Activated naive CD4-positive, alpha-beta T cell treated with Interleukin-2 at 50 U/mL for 16 hours (primary cell): ENCODE results near the gene A3GALT2.

Experiments
- DNase-seq: peaks from one replicate; pipeline ENCODE4 v3.0.0-alpha.2; 2020

A3GALT2 gene

DNA sequence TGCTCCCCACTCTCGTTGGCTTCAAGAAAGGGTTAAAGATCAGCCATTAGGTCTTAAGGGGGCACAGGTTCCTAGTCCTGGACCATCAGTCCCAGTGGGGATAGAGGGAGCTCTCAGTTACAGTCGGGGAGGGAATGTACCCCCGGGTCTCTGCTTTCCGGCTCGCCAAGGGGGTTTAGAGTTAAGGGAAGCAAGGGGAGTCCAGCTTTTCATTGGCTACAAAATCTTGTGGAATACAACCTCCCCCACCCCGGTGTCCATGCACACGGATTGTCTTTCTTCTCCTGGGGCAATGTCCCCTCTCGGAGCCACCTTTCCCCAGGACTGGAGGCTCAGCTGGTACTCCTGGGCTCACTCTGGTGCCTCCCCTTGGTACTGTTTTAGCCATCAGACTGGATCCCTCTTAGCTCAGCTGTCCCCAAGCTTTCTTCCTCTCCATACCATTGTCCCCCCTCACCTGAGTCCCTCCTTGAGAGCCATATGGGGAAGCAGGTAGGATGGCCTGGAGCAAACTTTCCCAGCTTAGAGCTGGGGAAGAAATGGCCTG, at the start of gene A3GALT2:
Gene A3GALT2, minus strand, starts transcription at position 480 of the 547 bp plus-strand sequence. Its CDS starts 0 bp downstream, at position 480.
- no peak for DNase-seq

DNA sequence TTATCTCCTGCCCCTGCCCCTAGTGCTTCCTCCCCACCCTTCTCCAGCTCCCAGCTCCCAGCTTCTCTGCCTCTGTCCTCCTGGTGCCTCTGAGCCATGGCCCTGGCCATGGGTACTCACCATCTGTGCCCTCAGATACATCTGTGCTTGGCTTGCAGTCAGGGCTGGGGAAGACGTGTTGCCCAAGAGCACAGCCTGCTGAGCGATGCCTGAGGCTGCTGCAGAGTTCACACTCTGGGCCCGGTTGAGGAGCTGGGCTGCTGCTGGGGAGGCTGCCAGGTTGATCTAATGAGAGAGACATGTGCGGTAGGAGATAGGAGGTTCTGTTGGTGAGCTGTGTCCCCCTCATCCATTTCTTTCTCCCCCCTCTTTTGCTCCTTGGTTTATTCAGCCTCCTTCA, 49.4 kb upstream of the A3GALT2 start:
- no peak for DNase-seq

DNA sequence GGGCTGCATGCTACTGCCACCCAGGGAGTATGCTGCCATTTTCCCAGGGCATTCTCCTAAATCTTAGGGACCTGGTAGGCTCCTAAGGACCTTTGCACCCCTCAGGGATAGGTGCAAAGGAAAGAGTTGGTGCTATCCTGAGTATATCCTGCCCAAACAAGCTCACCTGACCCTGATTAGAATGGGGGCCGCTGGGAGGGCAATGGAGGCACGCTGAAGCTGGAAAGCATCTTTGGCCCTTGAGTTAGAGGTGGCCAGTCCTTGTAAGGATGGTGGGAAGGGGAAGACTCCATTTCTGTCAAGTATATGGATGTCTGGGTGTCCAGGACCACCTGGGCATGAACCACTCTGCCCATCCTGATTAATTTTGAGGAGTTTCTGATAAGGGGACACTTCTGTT, 48.9 kb upstream of the A3GALT2 start:
- no peak for DNase-seq

DNA sequence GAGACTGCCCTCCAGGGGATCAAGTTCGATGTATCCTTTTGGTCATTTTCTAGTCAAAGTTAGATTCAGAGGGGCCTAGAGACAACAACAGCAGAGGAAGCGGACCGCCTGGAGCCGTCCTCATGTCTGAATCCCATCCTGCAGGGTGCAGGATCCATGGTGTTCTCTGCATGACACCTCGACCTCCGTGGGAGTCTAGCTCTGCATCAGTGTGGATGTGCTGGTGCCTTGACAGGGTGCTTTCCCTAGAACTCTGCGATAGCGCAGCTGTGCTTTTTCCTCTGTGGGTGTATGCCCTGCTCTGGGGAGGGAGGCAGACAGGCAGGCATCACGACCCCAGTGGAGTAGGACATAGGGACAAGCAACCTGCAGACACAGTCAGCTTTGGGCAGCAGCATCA, 48.2 kb upstream of the A3GALT2 start:
- no peak for DNase-seq

DNA sequence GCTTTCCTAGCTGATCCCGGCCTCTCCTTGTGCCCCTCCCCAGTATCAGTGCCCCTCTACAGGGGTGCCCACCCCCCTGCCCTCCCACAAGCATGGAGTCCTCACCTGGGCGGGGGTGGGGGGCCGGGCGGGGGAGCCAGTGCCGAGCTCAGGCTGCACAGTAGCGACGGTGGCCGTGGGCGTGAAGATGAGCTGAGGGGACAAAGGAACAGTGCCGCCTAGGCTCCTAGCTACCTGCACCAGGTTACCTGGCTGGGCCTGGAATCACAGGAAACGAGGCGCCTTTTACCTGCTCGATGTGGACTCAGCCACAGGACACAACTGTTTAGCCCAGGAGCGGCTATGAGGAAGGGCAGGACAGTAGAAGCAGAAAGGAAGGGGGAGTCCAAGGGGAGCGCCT, 47.5 kb upstream of the A3GALT2 start:
- no peak for DNase-seq

DNA sequence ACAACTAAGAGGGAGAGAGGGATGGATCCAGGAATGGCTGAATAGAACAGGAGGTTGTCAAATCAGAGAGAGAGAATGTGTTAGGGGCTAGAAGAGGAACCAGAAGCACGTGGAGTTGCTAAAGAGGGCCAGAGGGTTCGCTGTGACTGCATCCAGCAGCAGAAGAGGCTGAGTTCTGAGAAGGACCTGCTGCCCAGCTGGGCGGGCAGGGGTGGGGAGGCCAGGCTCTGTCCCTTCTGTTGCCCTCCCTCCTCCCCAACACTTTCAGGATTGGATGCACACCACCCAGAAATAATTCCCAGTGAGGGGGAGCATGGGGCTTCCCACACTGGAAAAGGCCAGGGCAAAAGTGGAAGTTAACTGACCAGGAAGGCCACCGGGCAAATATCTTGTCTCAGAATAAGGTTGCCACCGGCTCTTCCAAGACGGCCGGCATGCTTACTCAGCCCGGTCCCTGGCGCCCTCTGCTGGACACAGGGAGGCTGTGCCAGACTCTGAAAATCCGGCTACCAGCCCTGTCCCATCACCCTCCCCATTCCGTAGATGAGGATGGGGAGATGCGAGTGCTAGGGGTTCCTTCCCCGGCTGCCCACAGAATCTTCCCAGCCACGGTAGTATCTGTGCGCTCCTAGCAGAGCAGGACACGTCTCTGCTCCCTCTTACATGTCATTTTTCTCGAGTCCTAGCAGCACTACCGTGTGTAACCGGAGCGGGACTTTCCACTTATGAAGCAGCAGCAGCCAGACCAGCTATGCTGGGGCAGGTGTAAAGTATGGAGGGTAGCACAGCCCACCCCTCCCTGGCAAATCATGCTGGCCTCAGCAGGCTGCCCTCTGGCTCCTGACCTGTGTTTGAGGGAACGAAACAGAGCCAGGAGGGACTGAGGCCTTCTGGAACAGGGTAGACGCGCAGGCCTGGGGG, 46.8 kb upstream of the A3GALT2 start:
- DNase-seq: peak; percentile 85

DNA sequence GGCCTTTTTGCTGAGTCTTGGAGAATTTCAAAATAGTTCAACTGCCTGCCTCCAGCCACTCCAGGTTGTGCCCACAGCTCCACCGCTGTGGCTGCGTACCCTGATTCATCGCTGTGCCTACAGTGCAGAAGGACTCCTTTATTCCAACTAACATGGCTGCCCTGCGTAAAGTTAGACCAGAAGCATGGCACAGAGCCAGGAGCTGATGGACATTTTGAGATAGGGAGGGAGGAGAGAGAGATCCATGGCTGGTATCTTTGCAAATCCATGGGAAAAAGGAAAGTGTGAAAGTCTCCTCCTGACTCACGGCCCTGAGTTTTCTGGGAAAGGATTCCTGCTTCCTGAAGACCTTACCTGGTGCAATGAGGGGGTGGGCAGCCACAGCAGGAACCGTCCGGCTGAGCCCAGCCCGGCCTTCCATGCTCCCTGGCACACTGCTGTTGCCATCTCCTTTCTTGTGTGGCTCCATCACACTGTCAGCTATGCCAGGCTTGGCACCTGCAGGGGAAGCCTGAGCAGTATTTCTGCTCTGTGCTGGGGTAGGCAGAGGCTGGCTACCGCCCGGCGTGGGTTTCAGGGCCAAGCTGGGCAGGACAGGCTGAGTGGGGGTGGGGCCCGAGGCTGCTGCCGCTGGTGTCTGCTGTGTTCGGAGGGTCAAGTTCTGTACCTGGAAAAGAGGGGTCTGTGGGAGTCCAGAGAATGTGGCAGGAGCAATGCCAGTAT, 46.0 kb upstream of the A3GALT2 start:
- DNase-seq: no peak

DNA sequence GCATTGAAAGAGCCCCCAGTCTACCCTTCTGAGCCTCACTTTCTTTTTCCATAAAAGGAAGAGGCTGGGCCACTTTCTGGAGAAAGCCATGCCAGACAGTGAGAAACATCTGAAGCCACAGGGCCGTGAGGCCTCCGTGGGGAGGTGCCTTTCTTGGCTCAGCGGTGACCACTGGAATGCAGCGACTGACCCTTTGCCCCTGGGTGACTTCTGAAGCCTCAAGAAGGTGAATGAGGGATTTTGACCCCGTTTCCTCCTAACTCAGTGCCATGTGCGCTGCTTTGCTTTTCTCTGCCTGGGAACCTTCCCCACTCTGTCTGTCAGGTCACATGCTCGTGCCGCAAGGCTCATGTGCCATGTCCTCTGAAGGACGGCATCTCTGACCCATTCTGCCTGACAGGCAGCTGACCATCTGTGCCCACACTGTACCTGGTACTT, 44.7 kb upstream of the A3GALT2 start:
- no peak for DNase-seq

DNA sequence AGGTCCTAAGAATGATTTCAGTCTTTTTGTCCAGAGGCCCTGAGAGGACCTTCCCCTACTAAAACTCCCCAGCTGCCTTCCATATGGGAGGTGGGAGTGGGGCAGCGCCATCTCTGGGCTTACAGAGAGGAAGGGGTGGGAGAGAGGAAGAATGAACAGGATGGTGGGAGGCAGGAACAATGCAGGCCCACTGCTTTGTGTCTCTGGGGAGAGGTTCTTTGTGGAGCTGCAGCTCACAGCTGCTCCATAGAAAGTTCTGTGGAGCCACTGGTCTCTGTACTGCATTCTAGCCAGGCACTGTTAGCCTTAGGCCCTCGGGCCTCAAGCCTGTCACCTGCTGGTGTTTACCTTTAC, 43.6 kb upstream of the A3GALT2 start:
- no peak for DNase-seq

DNA sequence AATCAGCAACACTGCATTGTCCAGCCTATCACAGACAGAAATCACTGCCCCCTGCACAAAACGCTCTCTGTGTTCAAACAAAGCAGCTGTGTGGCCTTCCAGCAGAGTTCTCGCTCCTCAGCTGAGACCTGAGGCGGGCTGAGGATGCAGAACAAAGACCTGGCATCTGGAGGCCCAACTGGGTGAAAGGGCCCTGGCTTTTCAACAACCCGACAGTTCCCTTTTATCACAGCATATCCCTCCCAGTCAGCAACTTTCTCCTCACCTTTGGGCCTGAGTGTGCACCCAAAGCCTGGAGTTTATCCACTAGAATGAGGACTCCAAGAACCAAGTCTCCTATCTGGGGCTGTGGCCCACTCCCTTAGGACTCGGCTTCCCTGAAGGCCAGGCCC, 42.6 kb upstream of the A3GALT2 start:
- no peak for DNase-seq

DNA sequence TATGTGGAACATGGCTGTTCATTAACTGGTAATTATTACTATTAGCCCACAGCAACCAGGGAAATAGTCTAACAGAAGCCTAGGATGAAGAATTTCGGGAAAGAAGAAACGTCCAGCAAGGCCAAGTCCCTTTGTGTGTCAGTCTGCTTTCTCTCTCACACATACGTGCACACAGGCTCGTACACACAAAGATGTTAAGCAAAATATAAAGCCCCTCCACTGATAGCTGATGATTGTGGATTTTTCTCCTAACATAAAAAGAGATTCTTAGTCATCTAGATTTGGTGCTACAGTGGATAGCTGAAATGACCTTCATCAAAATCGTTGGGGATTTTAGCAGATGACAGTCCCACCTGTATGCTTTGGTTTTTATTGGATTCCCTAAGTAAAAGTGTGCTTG, 42.1 kb upstream of the A3GALT2 start:
- no peak for DNase-seq

DNA sequence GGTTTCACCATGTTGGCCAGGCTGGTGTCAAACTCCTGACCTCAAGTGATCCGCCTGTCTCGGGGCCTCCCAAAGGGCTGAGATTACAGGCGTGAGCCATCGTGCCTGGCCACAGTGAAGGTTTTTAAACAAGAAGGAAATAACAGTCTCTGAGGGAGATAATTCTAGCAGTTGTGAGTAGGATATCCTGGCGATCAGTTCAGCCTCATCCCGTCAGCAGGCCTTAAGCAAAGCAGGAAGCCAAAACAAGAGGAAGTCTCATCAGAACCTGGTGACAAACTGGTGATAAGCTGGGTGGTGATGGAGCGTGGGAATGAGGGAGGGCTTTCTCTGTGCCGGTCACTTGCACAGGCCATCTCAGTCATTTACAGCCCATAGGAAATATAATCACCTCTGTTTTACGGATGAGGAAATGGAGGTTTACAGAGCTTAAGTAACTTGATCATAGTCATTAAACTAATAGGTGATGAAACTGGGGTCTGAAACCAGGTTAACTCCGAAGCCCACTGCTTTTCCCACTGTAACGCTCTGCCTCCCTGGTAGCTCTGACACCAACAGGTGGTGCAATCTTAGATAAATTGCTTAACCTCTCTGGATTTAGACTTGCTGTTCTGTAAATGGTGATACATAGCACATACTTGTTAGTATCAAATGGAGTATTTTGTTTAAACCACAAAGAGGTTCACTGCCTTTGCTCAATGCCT, 40.8 kb upstream of the A3GALT2 start:
- DNase-seq: no peak

DNA sequence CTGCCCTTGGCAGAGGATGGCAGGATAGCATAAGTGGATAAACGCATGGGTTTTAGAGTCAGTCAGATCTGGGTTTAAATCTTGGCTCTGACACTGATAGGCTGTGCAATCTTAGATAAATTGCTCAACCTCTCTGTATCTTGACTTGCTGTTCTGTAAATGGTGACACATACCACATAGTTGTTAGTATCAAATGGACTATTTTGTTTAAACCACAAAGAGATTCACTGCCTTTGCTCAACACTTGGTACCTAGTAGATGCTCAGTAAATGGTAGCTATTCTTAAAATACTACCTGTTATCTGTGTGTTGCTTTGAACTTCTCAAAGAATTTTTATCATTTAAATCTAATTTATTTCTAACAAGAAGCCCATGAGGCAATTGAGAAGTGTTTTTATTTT, 39.5 kb upstream of the A3GALT2 start:
- DNase-seq: no peak

DNA sequence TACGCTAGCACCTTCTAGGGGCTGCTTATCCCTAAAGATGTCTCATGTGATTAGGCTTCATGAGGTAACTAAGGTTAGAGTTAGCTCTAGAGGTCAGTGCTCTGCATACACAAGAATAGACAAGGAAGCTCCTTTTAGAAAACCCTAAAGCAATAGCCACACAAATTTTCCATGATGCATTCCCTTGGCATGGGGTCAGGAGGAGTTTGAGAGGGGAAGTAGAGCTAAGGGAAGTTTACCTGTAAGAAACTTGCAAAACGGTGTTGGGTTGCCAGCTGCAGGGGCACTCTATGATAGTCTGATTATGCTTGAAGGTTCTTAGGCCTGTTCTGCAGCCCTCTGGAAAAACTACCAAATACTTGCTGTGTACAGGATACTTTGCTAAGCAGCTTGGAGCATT, 39.0 kb upstream of the A3GALT2 start:
- no peak for DNase-seq

DNA sequence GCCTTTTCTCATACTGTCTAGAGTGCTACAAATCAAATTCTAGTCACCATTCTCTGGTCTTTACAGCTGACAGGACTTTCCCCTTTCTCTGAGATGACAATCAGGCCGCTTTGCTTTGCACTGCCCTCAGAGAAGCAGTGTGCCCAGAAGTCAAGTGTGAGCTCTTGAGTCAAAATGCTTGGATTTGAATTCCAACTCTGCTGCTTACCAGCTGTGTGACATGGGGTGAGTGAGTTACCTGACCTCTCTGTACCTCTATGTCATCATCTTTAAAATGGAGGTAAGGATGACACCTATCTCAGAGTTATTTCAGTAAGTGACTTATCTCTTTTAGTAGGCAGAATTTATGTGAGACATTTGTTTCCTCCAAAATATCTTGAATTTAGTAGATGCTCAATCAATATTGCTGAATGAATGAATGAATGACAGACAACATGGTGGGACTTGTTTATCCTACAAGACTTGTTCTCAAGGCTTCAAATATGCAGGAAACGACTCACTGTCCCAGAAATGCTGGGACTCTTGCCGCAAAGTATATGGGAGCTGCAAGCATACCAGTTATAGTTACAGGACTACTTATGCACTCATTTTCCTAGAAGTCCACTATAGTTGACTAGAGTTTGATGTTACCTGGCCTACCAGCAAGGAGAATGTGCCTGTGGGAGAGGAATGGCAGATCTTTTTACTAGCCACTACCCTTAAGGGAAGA, 38.1 kb upstream of the A3GALT2 start:
- DNase-seq: no peak

DNA sequence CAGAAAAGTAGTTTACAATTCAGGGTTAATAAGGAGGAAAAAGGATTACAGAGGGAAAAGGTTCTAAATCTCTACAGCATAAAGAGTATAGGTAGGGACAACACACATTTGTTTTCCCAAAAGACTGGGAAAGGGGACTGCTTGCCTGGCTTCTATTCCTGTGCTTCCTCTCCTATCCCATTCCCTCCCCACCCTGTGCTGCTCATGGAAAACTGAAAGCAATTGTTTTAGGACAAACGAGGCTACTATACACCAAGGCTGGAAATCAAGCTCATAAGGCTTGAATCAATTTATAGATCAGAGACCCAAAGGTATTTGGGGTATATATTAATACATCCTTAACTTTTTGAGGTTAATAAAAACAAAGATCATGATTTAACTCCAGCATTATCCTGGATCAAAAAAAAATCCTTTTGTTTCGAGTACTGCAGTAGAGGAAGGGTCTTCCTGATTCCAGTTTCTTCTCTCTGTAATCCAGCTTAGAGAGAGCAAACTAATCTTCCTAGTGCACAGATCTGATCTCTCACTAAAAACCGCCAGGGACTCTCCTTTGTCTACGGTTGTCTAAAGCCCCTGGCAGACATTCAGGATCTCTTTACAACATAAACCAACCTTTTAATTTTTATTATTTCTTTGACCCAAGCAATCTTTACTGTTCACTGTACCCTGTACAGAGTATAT, 37.4 kb upstream of the A3GALT2 start:
- DNase-seq: no peak

DNA sequence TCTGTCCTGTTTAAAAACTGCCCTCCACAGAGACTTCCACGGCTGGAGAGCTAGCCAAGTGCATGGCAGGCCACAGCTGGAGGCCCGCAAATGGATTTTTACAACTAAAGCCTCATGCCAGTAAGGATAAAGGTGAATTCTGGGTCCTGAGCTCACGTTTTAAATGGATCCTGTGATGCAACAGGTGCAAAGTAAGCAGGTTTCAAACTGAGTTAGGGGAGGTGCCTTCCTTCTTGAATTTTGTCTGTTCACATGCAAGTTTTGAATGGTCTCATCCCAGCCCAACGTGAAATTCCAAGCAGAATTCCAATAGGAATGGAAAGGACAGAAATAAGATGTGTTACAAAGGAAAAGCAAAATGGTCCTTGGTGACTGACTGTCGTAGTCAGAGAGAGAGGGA, 36.2 kb upstream of the A3GALT2 start:
- no peak for DNase-seq

DNA sequence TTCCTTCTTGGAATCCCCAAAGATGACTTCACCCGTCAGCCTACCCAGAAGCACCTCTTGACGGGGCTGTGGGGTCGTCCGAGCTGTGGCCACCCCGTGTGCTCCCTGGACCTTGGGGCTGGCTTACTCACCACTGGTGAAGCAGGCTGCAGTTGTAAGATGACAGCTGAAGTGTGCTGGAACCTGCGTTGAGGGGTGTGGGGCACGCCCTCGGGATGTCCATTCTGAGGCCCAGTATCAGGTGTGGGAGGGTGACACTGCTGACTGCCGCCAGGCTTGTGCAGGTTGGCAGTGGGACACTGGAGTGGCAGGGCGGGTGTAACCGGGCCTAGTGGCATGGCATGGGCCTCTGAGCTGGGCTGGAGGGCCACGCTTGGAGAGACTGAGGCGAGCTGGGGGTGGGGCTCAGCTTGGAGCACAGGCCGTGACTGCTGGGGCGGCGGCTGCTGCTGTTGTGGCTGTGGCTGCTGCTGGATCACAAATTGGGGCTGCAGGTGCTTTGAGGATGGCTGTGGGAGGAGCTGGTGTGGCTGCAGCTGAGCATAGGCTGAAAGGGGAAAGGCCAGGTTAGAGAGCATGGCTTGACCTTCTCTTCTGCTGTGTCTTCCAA, 33.9 kb upstream of the A3GALT2 start:
- DNase-seq: no peak

DNA sequence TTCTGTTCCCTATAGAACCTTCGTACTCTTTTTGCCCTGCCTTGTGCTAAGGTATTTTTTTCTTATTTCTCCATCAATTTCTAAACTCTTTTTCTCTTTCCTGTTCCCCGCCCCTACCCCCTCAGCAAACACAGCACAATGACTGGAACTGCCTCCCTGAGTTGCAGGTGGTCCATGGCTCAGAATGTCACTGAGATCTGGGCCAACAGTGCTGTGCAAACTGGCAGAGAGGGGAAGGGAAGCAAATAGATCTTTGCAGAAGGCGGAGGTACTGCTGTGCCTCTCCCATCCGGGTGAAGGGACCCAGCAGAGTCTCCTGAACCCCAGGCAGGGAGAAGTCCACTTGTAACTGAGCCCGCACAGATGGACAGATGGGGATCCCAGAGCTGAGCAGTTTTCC, 32.6 kb upstream of the A3GALT2 start:
- DNase-seq: no peak

DNA sequence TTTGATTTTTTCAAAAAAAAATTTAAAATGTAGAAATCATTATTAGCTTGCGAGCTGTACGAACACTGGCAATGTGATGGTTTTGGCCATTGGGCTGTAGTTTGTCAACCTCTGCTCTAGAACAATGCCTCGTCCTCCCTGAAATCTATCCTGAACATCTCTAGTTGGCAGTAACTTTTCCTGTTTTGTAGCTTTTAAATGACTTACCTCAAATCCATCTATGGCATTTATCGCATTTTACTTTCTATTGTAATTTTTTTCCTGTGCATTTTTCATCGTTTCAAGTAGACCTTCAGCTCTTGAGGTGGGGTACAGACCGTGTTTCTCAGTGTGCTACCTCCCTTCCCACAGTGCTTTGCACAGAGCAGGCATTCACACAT, 30.4 kb upstream of the A3GALT2 start:
- no peak for DNase-seq

DNA sequence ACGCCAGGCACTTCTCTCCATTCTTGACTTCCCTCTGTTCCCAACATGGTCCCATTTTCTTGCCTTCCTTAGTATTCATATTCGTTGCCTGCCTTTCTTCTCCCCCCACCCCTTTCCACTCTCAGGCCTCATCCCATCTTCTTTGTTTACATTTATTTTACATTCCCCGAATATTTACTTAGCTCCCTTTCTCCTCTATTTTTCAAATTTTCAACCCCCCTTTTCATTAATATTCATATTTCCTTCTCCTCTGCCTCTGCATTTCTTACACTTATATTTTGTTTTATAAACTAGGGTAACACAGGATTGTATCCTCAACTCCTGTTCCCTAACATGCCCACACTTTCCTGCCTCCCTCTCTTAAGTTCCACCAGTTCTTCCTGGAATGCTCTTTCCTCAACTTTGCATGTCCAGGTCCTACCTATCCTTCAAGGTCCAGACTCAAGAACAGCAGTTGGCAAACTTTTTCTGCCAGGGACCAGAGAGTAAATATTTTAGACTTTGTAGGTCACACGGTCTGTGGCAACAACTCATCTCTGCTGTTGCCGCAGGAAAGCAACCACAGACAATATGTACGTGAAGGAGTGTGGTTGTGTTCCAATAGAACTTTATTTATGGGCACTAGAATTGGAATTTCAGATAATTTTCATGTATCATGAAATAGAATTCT, 29.8 kb upstream of the A3GALT2 start:
- DNase-seq: no peak
